NCI-H774 (cell line): ENCODE results near the gene HLA-DQA1.
"Not testable (repeated sequence)": the region's sequence is repeated elsewhere in the genome, so short reads cannot be mapped to it uniquely, and the experiment has no call there.

ENCODE experiments used
- DNase-seq: peaks from one replicate; lab custom pipeline; 2025; lab: John Stamatoyannopoulos, UW

HLA-DQA1 gene

GRCh38 chr6:32637219-32637880 is at the start of gene HLA-DQA1:
TSS of gene HLA-DQA1 (plus strand) at chr6:32637406. CDS start at chr6:32637459, 53 bp downstream.
- DNase-seq = no peak

GRCh38 chr6:32588156-32588555 is 49.0 kb upstream of the HLA-DQA1 start:
- DNase-seq = no peak

- DNase-seq = no peak
These were observed 47.4 kb upstream of the HLA-DQA1 start, which contains the start of gene HLA-DRB1 for GRCh38 chr6:32589596-32590449. TSS of gene HLA-DRB1 (minus strand) at chr6:32589848. CDS start at chr6:32589742, 106 bp downstream.

- DNase-seq = not testable (repeated sequence)
These were observed 46.5 kb upstream of the HLA-DQA1 start for GRCh38 chr6:32590713-32591112.

GRCh38 chr6:32597024-32597423 is 40.2 kb upstream of the HLA-DQA1 start:
- no peak for DNase-seq

- DNase-seq = no peak
These were observed 34.8 kb upstream of the HLA-DQA1 start for GRCh38 chr6:32602383-32602782.

GRCh38 chr6:32603222-32603621 is 34.0 kb upstream of the HLA-DQA1 start:
- DNase-seq = no peak

GRCh38 chr6:32603888-32604287 is 33.3 kb upstream of the HLA-DQA1 start:
- DNase-seq = no peak

GRCh38 chr6:32604434-32604877 is 32.8 kb upstream of the HLA-DQA1 start:
- no peak for DNase-seq

GRCh38 chr6:32607263-32607987 is 29.8 kb upstream of the HLA-DQA1 start:
- no peak for DNase-seq

GRCh38 chr6:32607988-32608298 is 29.3 kb upstream of the HLA-DQA1 start:
- no peak for DNase-seq

GRCh38 chr6:32608362-32608761 is 28.8 kb upstream of the HLA-DQA1 start:
- no peak for DNase-seq

GRCh38 chr6:32609391-32609730 is 27.8 kb upstream of the HLA-DQA1 start:
- DNase-seq = no peak

GRCh38 chr6:32609731-32610640 is 27.2 kb upstream of the HLA-DQA1 start:
- no peak for DNase-seq

- no peak for DNase-seq
These were observed 26.4 kb upstream of the HLA-DQA1 start for GRCh38 chr6:32610682-32611296.

- DNase-seq = no peak
These were observed 23.7 kb upstream of the HLA-DQA1 start for GRCh38 chr6:32613475-32613874.

GRCh38 chr6:32614366-32615081 is 22.7 kb upstream of the HLA-DQA1 start:
- no peak for DNase-seq

- DNase-seq = no peak
These were observed 21.2 kb upstream of the HLA-DQA1 start for GRCh38 chr6:32615885-32616532.

- no peak for DNase-seq
These were observed 19.5 kb upstream of the HLA-DQA1 start for GRCh38 chr6:32617751-32618150.

GRCh38 chr6:32621372-32621771 is 15.8 kb upstream of the HLA-DQA1 start:
- no peak for DNase-seq
